HG02571 (cell line): ENCODE measurements around the gene ROGDI.

Experiments used
- ATAC-seq: cut with Tn5 transposase; IDR thresholded peaks from one replicate; pipeline ENCODE4 v1.9.1; 2021; ENCODE audit warnings: mild to moderate bottlenecking, moderate library complexity; ENCODE audit not compliant: unreplicated experiment

Gene ROGDI

GRCh38 chr16:4801962-4802658 lies at the start of gene ROGDI:
Gene ROGDI (minus strand): TSS chr16:4802633. CDS start chr16:4802571, 62 bp downstream.
- ATAC-seq: peak; percentile 55

DNA sequence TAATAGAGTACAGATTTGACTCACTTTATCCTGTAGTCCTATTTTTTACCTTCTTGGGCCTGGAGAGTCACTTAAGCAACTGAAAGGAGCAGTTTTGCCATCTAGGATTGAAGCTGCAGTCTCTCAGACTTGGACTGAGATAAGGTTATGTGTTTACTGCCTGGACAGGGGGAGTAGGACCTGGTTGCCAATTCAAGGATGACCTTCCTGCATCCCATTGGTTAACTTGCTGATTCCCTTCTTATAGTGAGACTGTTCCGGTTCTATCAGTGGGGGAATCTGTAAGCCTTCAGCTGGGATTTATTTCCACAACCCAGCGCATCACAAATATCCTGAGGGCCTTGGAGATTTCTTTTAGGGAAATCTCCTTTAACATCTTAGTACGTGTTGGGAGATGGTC lies 47.8 kb upstream of the ROGDI start:
- ATAC-seq: no peak

GRCh38 chr16:4847774-4848587 lies 45.5 kb upstream of the ROGDI start:
- ATAC-seq: peak; percentile 33

GRCh38 chr16:4846901-4847773 lies 44.7 kb upstream of the ROGDI start, which contains the start of the genes GLYR1 and UBN1:
Gene GLYR1 (minus strand): TSS chr16:4847288. CDS start chr16:4847265, 23 bp downstream.
Gene UBN1 (plus strand): TSS chr16:4847481. CDS start chr16:4852918, 5,437 bp downstream.
- ATAC-seq: peak; percentile 85

GRCh38 chr16:4846503-4846900 lies 44.1 kb upstream of the ROGDI start:
- ATAC-seq: peak; percentile 17

DNA sequence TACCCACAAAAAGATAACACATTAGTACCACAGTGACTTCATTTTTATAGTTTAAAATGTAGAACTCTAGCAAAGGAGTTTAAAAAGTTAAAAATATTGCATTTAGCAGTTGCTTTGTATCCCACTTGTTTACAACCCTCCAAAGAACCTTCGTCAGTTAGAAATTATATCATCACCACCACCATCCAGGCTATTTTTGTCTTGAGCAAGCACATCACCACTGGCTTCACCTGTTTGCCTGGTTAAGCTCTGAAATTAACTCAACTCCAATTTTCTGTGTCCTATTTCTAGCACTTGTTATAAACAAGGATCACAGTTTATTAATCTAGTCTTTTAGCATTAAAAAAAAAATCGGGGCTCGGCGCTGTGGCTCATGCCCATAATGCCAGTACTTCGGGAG lies 38.6 kb upstream of the ROGDI start:
- no peak for ATAC-seq

- ATAC-seq: no peak
Measured at GRCh38 chr16:4839942-4840341, 37.5 kb upstream of the ROGDI start.

GRCh38 chr16:4837733-4838501 lies 35.5 kb upstream of the ROGDI start:
- ATAC-seq: no peak

GRCh38 chr16:4836727-4837126 lies 34.3 kb upstream of the ROGDI start:
- no peak for ATAC-seq

GRCh38 chr16:4833584-4833983 lies 31.2 kb upstream of the ROGDI start:
- ATAC-seq: no peak

GRCh38 chr16:4832698-4833343 lies 30.4 kb upstream of the ROGDI start:
- no peak for ATAC-seq

- no peak for ATAC-seq
Measured at GRCh38 chr16:4831616-4832015, 29.2 kb upstream of the ROGDI start.

GRCh38 chr16:4830408-4830807 lies 28.0 kb upstream of the ROGDI start:
- no peak for ATAC-seq

DNA sequence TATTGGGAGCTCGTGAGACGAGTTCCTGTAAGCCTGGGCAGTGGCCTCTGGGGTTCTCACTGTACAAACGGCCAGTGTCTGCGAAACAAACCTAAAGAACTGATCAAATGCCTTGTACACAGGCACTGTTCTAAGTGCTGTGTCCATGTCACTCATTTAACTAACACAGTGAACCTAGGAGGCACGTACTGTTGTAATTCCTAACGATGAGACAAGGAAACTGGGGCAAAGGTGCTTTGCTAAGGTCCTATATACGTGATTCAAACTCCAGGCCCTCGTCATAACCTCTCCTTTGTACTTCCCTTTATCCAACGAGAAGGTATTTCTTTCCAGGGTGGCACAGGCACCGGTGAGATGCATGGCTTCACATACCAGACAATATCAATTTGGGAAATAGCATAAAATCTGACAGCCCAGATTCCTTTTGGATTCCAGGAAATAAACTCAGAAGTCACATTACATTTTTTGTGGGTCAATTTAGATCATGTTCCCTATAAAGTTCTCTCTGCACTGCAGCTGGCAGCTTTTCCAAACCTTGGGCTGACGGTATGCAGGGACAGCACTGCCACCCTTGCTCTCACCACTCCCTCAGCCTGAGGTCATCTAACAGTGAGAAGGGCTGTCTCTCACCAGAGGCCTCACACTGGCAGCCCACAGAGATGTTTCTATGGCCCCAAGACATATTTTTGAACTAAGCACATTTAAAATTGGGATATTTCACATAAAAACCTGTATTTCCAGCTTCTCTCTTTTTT lies 26.3 kb upstream of the ROGDI start:
- no peak for ATAC-seq

GRCh38 chr16:4826980-4827379 lies 24.5 kb upstream of the ROGDI start:
- ATAC-seq: no peak

DNA sequence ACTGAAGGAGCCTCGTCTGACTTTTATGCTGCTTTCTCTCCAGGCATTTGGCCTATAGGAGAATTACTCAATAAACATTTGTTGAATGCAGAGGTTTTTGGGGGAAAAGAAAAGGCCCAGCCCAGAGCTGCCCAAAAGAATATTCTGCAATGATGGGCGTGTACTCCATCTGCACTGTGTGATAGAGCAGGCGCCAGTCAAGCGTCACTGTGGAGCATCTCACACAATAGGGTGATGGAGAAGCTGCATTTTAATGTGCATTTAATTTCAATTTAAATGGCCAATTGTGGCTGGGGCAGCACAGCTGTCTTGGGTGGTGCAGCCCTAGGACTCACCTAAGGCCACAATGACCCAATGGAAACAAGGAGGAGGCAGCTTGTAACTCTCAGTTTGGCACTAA lies 24.1 kb upstream of the ROGDI start:
- no peak for ATAC-seq

DNA sequence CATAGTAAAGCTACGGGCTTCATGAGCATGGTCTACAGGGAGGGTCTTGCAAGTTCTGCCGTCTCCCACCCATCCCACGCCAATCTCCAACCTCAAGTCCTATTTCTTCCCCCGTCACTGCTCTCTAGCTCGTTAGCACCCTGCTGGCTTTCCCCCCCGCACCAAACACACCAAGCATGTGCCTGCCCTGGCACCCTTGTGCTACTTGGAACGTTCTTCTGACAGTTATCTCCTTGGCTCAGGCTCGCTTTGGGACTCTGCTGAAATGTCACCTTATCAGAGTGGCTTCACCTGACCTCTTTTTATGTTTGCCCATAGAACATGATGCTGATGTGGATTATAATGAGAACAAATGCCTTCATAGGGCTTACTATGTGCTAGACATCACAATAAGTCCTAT lies 22.8 kb upstream of the ROGDI start:
- ATAC-seq: no peak

GRCh38 chr16:4820652-4821051 lies 18.2 kb upstream of the ROGDI start:
- no peak for ATAC-seq

GRCh38 chr16:4814542-4815173 lies 12.2 kb upstream of the ROGDI start:
- no peak for ATAC-seq
